ENCODE data around the gene ADAMTS14.

Gene ADAMTS14

DNA sequence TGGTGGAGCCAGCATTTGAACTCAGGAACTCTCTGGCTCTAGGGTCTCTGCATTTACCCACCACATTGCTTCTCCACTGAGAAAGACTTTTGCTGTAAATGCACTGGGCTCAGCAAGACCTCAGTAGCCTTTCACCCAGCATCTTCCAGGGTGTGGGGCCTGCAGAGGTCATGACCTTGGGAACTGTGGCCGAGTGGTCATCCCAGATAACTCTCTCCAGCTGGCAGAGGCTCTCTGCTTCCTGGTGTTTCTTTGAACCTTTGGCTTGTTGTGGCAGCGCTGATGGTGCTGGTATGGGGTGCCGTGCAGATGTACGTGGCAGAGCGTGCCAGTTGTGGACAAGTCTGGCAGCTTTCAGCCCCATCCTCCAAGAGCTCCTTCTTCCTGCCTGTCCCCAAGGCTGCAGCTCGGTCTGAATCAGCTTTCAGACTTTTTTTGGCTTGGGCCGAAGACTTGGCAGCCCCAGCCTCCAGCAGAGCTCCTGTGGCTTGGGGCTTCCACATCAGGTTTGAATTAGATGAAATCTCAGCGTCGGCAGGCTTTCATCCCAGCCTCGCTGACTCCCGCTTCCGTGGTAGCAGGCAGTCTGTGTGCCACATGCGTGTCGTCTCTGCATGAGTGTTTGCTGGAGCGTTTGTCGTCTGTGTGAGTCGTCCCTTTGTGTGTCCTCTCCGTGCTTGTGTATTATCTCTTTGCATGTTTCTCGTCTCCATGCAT is 21.5 kb downstream of the ADAMTS14 start:
- DNase-seq (ENCODE audit: low read depth, low spot score), result peak; percentile 72

GRCh38 chr10:70694418-70695141 is 22.3 kb downstream of the ADAMTS14 start:
- DNase-seq (ENCODE audit: low read depth, low spot score), result peak; percentile 67

DNA sequence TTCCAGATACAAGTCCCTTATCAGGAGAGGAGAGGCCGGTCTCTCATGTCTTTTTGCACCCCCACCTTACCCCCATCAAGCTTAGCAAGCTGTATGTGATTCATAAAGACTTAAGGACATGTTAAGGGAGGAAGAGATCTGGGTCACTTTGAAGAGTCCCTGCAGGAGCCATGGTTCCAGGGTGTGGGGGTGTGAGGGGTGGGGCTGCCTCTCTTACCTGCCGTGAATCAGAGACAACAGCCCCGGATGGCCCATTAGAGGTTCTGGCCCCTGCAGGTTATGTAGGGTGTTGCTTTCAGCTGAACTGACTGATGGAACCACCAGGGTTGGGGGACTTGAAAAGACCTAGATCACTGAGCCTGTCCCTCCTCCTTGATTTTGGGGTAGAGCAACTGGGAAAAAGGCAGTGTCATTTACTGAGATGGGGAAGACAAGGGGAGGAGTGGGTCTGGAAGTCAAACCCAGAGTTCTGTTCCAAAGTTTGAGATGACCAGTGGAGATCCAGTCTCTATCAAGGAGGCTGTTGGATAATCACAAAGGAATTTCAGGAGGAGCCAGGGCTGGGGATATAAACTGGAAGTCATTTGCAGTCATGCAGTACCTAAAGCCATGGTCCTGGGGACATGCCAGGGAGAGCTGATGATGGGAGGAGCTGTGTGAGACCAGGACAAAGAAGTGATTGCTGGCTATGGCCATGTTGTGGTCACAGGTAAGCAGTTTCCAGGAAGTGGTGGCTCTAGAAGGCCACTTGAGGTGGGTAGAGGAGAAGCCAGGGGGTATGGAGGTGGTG is 23.1 kb downstream of the ADAMTS14 start:
- DNase-seq (ENCODE audit: low read depth, low spot score), result no peak

DNA sequence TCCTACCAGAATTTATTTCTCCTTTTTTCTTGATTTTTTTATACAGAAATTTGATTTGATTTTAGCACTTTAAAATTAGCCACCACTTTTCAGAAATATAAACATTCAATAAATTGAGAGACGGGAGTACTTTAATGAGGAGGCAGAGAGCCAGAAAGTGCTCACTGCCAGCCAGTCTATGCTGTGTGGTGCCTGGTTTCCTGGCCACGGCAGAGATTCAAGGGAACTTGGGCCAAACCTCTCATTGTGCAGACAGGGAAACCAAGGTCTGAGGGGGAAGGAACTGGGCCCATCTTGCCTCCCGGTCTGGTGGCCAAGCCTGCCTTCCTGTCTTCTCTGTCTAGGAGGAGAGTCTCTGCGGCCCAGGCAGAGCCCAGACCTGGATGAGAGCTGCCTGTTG is 25.9 kb downstream of the ADAMTS14 start:
- no peak for DNase-seq (ENCODE audit: low read depth, low spot score)

- DNase-seq (ENCODE audit: low read depth, low spot score), result no peak
These were observed 26.9 kb downstream of the ADAMTS14 start for GRCh38 chr10:70699063-70699658.

DNA sequence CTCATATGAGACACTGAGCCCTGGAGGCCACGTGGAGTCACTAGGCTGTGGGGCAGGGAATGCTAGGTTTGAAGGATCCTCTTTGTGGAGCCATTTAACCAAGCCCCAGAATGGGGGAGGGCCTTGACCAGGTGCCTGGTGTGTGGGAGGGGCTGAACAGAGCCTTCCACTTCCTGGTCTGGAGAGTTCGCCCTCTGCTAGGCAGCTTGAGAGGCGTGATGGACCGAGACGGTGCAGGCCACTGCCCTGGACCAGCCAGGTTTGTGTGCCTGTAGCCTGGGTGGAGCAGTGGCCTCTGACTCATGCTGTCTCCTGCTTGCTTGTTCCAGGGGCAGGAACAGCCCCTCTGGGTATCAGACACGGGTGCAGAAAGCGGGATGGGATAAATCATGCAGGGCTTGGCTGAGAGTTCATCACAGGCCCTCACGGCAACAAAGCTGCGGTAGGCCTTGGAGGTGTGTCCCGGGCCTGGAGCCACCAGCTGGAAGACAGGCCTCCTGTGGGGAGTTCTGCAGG is 27.4 kb downstream of the ADAMTS14 start:
- DNase-seq (ENCODE audit: low read depth, low spot score), result no peak

DNA sequence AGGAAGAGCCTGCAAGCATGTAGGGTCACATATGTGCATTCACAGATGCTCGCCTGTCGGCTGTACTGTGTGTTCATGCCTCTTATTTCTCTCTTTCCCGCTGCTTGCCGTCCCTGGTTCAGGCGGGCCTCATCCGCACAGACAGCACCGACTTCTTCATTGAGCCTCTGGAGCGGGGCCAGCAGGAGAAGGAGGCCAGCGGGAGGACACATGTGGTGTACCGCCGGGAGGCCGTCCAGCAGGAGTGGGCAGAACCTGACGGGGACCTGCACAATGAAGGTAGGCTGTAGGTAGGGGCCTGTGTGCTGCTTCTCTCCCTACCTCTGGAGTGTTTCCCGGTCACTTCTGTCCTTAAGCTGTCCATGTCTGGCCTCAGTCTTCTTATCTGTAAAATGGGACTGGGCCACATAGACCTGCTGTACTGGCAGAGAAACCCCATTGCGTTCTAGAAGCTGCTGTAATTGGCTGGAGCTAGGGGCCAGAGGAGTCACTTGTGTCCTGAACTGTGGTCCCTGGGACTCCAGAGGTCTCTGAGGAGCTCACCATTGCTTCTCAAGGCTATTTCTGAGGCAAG is 30.0 kb downstream of the ADAMTS14 start:
- DNase-seq (ENCODE audit: low read depth, low spot score), result no peak

DNA sequence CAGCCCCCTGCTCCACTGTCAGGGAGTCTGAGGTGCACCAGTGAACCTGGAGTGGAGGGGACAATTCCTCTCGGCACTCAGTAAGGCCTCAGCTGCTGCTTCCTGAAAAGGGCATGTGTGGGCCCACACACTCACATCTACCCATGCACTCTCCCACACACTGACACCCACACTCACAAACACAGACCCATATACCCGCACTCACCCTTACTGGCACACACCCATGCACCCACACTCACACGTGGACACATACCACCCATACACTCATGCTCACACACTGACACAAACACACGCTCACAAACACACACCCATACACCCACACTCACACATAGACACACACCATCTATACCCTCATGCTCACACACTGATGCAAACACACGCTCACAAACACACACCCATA is 31.9 kb downstream of the ADAMTS14 start:
- DNase-seq (ENCODE audit: low read depth, low spot score), result no peak

DNA sequence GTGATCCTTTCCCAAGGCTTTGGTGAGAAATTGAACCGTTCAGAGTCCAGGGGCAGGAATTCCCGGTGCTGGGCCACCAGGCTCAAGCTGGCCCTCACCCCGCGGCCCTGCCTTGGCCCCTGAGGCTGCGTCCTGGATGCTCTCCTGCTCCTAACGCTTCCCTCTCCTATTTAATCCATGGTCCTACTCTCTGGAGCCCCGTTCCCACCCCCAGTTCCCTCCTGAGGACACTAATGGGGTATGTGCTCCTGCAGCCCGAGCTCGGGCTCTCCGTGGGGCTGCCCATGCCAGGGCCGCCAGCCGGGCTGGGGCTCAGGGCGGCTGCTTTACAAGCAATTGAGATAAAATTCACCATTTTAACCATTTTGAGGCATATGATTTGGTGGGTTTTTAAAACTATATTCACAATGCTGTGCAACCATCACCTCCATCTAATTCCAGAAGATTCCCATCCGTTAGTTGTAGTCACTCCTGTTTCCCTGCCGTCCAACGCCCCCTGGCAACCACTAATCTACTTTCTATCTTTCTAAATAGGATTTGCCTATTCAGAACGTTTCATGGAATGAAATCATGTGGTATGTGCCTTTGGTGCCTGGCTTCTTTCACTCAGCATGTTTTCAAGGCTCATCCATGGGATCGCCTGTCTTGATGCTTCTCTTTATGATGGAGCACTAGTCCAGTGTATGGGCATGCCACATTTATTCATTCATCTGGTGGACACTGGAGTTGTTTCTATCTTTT is 33.0 kb downstream of the ADAMTS14 start:
- no peak for DNase-seq (ENCODE audit: low read depth, low spot score)

- no peak for DNase-seq (ENCODE audit: low read depth, low spot score)
These were observed 38.9 kb downstream of the ADAMTS14 start for GRCh38 chr10:70711177-70711576.

DNA sequence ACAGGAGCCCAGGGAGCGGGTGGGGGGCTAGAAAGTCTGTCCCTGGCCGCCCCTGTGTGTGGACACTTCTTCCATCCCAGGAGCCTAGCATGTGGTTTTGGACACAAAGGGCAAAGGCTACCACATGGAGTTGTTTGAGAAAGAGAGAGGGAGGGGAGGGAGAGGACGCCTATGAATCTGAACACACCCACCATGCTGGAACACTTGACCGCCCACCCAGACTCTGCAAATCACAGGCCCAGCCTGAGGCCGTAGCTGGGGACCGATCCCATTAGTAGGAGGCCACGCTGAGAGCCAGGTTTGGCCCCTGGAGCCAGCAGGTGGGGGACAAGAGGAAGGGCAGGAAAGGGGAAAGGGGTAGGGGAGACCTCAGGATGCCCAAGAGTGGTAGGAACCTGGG is 39.6 kb downstream of the ADAMTS14 start:
- no peak for DNase-seq (ENCODE audit: low read depth, low spot score)

- DNase-seq (ENCODE audit: low read depth, low spot score), result no peak
These were observed 41.9 kb downstream of the ADAMTS14 start for GRCh38 chr10:70714245-70714644.

DNA sequence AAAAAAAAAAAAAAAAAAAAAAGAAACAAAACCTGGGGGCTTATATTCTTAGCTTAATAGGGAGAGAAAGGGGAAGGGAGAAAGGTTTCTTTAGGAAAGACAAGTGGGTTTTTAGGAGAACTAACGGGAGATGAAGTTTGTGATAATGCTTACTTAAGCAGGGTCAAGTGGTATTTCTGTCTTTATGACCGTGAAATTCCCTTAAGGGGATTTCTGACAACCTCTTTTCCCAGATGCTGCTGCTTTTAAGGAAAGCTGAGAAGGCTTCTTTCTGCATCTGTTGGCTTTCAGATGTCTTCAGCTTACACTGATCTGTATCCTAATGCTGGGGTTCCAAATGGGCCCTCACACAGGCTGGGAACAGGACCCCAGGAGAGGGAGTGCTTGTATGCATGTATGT is 42.6 kb downstream of the ADAMTS14 start:
- DNase-seq (ENCODE audit: low read depth, low spot score), result no peak

DNA sequence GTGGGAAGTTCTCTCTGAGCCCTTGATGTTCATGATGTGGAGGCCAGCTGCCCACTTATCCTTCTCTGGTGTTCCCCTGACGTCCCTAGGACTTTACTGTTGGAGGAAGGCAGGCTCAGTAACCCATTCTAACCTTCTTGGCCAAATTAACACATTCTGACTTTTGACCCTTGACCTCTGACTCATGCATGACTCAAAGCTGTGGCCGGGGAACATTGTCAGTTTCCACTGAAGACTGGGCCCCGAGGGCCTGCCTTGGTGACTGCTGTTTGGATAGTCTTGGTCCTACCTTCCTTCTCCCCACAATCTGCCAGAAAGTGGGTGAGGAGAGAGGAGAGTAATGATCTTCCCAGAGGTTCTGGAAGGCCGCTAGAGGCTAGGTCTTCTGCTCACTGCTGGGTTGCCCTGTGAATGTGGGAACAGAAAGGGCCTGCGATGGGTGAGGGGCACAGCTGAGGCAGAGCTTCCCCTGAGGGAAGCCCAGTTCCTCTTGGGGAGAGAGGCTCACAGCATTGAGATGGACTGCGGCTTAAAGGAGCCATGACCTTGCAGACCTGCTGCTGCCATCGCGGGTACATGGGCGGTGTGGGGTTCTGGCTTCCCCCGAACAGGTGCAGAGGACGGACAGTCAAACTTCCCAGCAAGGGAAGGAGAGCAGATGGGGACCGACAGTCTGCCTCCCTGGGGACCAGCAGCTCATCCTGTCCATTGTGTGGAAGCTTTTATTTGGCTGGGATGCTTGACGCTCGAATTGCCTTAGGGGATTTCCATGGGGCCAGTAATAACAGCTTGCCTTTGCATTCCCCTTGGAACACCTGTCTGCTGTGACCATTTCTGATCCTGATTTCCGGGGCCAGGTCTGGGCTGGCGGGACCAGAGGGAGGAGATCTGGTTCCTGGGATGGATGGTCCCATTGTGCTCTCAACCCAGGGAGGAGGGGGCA is 43.8 kb downstream of the ADAMTS14 start:
- DNase-seq (ENCODE audit: low read depth, low spot score), result peak; percentile 51

GRCh38 chr10:70722820-70723424 is 50.6 kb downstream of the ADAMTS14 start:
- DNase-seq (ENCODE audit: low read depth, low spot score), result peak; percentile 75

- no peak for DNase-seq (ENCODE audit: low read depth, low spot score)
These were observed 51.5 kb downstream of the ADAMTS14 start for GRCh38 chr10:70723771-70724170.

DNA sequence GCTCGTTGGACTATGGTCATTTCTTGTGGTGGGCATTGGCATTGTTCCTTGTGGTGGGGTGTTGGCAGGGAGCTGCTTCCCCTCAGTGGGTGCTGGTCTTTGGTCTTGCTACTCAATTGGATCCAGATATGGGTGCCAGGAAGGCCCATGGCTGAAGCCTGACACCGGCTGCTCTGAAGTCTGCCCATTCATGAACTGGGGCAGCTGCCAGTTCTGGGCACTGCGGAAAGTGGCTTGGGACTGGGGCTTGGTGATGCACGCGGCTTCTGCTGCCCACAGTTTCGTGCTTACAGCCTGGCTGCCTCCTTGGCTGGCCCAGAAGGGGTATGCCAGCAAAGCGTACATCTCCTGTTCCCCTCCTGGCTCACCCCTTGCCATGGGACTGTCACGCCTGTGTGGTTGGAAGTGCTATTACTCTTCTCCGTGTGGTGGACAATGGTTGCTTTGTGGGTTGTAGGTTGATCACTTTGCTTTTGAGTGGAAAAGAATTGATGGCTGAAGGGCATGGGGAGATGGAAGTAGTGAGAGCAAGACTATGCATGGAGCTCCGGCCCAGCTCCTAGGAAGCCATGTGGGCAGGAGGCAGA is 54.7 kb downstream of the ADAMTS14 start:
- DNase-seq (ENCODE audit: low read depth, low spot score), result peak; percentile 26

GRCh38 chr10:70728328-70728727 is 56.0 kb downstream of the ADAMTS14 start:
- no peak for DNase-seq (ENCODE audit: low read depth, low spot score)

All from astrocyte of the hippocampus (primary cell).